Measurements from ENCODE around the gene SEC61A2.
"Not testable (repeated sequence)": the region's sequence is repeated elsewhere in the genome, so short reads cannot be mapped to it uniquely, and the experiment has no call there.

The SEC61A2 gene

GRCh38 chr10:12129222-12130111, at the start of gene SEC61A2:
Gene SEC61A2 (plus strand): TSS chr10:12129677. CDS start chr10:12129788, 111 bp downstream.
- DNase-seq, result peak; percentile 7 to 61

GRCh38 chr10:12081470-12081869, 48.0 kb upstream of the SEC61A2 start:
- no peak for DNase-seq

GRCh38 chr10:12081879-12082557, 47.5 kb upstream of the SEC61A2 start:
- DNase-seq, result no peak

- DNase-seq, result no peak
Observed at GRCh38 chr10:12088919-12089318, 40.6 kb upstream of the SEC61A2 start.

- DNase-seq, result no peak
Observed at GRCh38 chr10:12091421-12091820, 38.1 kb upstream of the SEC61A2 start.

GRCh38 chr10:12097361-12097760, 32.1 kb upstream of the SEC61A2 start:
- DNase-seq, result not testable (repeated sequence)

GRCh38 chr10:12097791-12098190, 31.7 kb upstream of the SEC61A2 start:
- DNase-seq, result no peak

GRCh38 chr10:12098966-12099365, 30.5 kb upstream of the SEC61A2 start:
- DNase-seq, result no peak

- no peak for DNase-seq
Observed at GRCh38 chr10:12103802-12104201, 25.7 kb upstream of the SEC61A2 start.

- no peak for DNase-seq
Observed at GRCh38 chr10:12107781-12108180, 21.7 kb upstream of the SEC61A2 start.

GRCh38 chr10:12109286-12109685, 20.2 kb upstream of the SEC61A2 start:
- DNase-seq, result no peak

GRCh38 chr10:12111528-12111927, 17.9 kb upstream of the SEC61A2 start:
- DNase-seq, result no peak

- no peak for DNase-seq
Observed at GRCh38 chr10:12113627-12114026, 15.8 kb upstream of the SEC61A2 start.

GRCh38 chr10:12121673-12122072, 7.8 kb upstream of the SEC61A2 start:
- no peak for DNase-seq

- DNase-seq, result no peak
Observed at GRCh38 chr10:12130237-12130872, 878 bp downstream of the SEC61A2 start.

GRCh38 chr10:12135631-12136030, 6.2 kb downstream of the SEC61A2 start:
- DNase-seq, result no peak

GRCh38 chr10:12140038-12140437, 10.6 kb downstream of the SEC61A2 start:
- no peak for DNase-seq

GRCh38 chr10:12144538-12144937, 15.1 kb downstream of the SEC61A2 start:
- DNase-seq, result no peak

GRCh38 chr10:12150163-12150562, 20.7 kb downstream of the SEC61A2 start:
- DNase-seq, result no peak

- DNase-seq, result no peak
Observed at GRCh38 chr10:12154516-12154915, 25.0 kb downstream of the SEC61A2 start.

- no peak for DNase-seq
Observed at GRCh38 chr10:12156367-12157123, 27.1 kb downstream of the SEC61A2 start.

GRCh38 chr10:12158111-12158510, 28.6 kb downstream of the SEC61A2 start:
- DNase-seq, result no peak

- no peak for DNase-seq
Observed at GRCh38 chr10:12160664-12161063, 31.2 kb downstream of the SEC61A2 start.
